Motor neuron (in vitro differentiated cells): ENCODE data around the gene COX4I1. TPM values are rescaled to one million over a fixed set of nuclear protein-coding genes. Genes with fewer than 3 reads are reported as not detected.
"Not testable (repeated sequence)": the region's sequence is repeated elsewhere in the genome, so short reads cannot be mapped to it uniquely, and the experiment has no call there.

Source experiments
- ATAC-seq, 8 experiments: fragments of 200-7000 bp; cut with Tn5 transposase; replicated peaks in 6 of 8; 2 replicates each; pipeline ENCODE4 v1.8.0; 2021; ENCODE audit warnings: mild to moderate bottlenecking in 8 of 8, moderate library complexity in 8 of 8
- H3K27ac ChIP-seq, 2 donors: fragments of 250-450 bp; sonication (Bioruptor Pico); 2 replicates each; pipeline ENCODE4 v1.9.0; 2021; ENCODE audit warnings: antibody characterized with exemption in 2 of 2, mild to moderate bottlenecking in 2 of 2, moderate library complexity in 1 of 2
- H3K4me1 ChIP-seq, 2 donors: fragments of 250-450 bp; sonication (Bioruptor Pico); replicated peaks in 1 of 2; 2 replicates each; pipeline ENCODE4 v1.6.1; 2021; ENCODE audit warnings: antibody characterized with exemption in 2 of 2, mild to moderate bottlenecking in 2 of 2, moderate library complexity in 1 of 2
- H3K4me3 ChIP-seq, 5 donors: fragments of 250-450 bp; sonication (Bioruptor Pico); 2 replicates each; pipeline ENCODE4 v1.9.0; 2021; ENCODE audit warnings: antibody characterized with exemption in 5 of 5, mild to moderate bottlenecking in 5 of 5, moderate library complexity in 4 of 5
- WGBS, 10 experiments: fragments of 450-650 bp; shearing (Covaris generic); methylation state at CpG; one replicate each; pipeline ENCODE4 v1.0.0; 2022; 5-methylcytosine and 5-hydroxymethylcytosine counted together
- in situ Hi-C, 9 experiments: fragments of 400-800 bp; cut with MboI; loops; one replicate each; pipeline ENCODE4 v1.15.0; 2021; ENCODE audit warnings: low sequenced_read_pairs in 9 of 9, low pct_unique_long_range_greater_than_20kb in 2 of 9; ENCODE audit not compliant: unreplicated experiment in 9 of 9
- total RNA-seq, 8 experiments: library from RNA; unstranded; fragments of 300-600 nt; gene quantifications; 2 replicates each; pipeline versions ENCODE4 v1.2.3 to v1.2.4, GENCODE V29; 2022

Gene COX4I1
- total RNA-seq, 8 experiments from 2014 or later: 531 to 741 (median 580) TPM

GRCh38 chr16:85794696-85795095 lies 4.8 kb upstream of the COX4I1 start:
- 70 to 100% (median 100%) methylated on average over 1 to 3 of the region's 8 CpGs; no CpG with 5 or more reads in 3 of the 10 experiments for WGBS, 10 experiments
- in situ Hi-C loops: no loop called here
- H3K27ac ChIP-seq: no peak overlapping the region

GRCh38 chr16:85796152-85796551 lies 3.3 kb upstream of the COX4I1 start:
- ATAC-seq: no peak
- H3K4me3 ChIP-seq: no peak overlapping the region
- in situ Hi-C loops: no loop called here
- H3K27ac ChIP-seq: no peak overlapping the region
- WGBS, 10 experiments: 67 to 100% (median 100%) methylated on average over 1 to 5 of the region's 6 CpGs; no CpG with 5 or more reads in 2 of the 10 experiments
- peaks cover 13 to 17% of the 10 kb centered on the region in 2 donors for H3K4me1 ChIP-seq

More at GRCh38 chr16:85794696-85795095, 4.8 kb upstream of the COX4I1 start:
- peaks cover 8 to 9% of the 10 kb centered on the region in 2 donors for H3K4me1 ChIP-seq
- no peak for ATAC-seq
- H3K4me3 ChIP-seq: no peak overlapping the region

DNA sequence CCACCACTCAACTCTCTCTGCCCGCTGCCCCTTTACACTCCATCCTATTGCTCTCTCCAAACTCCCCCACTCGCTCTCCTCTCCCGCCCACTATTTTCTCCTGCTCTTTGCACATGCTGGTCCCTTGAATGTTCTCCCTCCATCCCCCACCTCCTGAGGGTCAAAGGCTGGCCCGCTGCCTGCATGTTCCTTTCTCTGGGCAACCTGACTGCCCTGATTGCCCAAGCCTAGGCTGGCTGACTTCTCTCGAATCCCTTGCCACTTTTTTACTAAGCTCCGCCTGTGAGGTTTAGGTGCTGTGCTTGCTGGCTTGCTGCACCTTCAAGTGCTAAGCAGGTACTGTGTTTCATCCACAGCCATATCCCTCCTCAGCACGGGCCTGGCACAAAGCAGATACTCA lies 2.9 kb upstream of the COX4I1 start:
- 80 to 100% (median 95%) methylated on average over 1 to 6 of the region's 7 CpGs; no CpG with 5 or more reads in 2 of the 10 experiments for WGBS, 10 experiments
- Histone ChIP-seq H3K4me3 (no peak overlapping the region), H3K27ac (no peak overlapping the region), H3K4me1 (peaks cover 13 to 17% of the 10 kb centered on the region in 2 donors)
- ATAC-seq: no peak
- in situ Hi-C loops: no loop called here

GRCh38 chr16:85798283-85798776 lies 1.2 kb upstream of the COX4I1 start:
- 0 to 93% (median 7%) methylated on average over 2 to 11 of the region's 17 CpGs; no CpG with 5 or more reads in 4 of the 10 experiments for WGBS, 10 experiments
- in situ Hi-C loops: no loop called here
- Histone ChIP-seq H3K4me1 (peaks cover 13 to 17% of the 10 kb centered on the region in 2 donors), H3K4me3 (peak overlapping the region; percentile 53 to 97 (median 67)), H3K27ac (peak overlapping the region; percentile 67 to 89)
- no peak for ATAC-seq

DNA sequence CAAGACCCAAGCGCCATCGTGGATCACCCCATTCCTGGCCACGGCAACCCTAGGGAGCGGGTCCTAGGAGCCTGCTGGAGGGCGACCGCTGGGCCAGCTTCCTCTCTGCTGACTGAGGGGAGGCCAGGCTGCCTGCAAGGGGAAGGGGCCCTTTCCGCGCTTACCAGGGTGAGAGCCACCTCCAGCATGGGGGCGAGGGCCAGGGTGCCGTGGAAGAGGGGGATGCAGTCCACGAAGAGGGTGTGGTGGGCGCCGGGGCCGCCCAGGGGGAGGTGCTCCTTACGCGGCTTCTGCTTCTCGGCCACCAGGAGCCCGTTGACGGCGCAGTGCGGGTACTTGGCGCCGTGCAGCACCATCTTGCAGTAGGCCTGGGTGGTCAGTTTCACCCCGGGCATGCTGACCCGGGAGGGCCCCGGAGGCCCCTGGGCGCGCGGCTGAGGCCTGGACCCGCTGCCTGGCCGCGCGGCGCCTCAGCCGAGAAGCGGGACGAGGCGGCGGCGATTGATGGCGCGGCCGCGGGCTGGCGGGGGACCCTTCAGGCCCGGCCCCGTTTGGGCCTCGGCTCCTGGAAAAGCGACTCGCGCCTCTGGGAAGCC lies 496 bp upstream of the COX4I1 start:
- in situ Hi-C loops: no loop called here
- WGBS, 10 experiments: 0 to 2% (median 0%) methylated on average over 2 to 11 of the region's 51 CpGs; no CpG with 5 or more reads in 7 of the 10 experiments
- Histone ChIP-seq H3K4me3 (peak overlapping the region; percentile 53 to 97 (median 67)), H3K4me1 (peaks cover 13 to 17% of the 10 kb centered on the region in 2 donors), H3K27ac (peak overlapping the region; percentile 67 to 89)
- peak; percentile 34 to 67 (median 46) for ATAC-seq

DNA sequence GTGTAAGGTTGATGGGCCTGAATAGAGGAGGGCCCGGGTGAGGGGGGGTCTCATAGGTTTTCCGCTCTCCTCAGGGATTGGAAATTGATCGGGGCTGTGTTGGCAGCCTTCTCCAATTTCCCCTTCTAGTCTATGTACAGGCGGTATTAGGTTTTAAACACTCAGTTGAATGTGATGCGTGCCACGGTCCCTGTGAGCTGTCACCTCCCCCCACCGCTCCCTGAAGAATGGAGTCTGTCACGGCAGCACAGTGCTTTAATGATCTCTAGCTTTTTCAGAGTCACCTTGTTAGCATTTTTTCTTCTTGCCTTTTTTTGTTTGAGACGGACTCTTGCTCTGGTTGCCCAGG lies 800 bp downstream of the COX4I1 start:
- ATAC-seq: peak; percentile 5 to 53 (median 33)
- peak overlapping the region; percentile 83 to 89 for H3K27ac ChIP-seq
- peak overlapping the region; percentile 53 to 97 (median 67) for H3K4me3 ChIP-seq
- H3K4me1 ChIP-seq: peaks cover 13 to 17% of the 10 kb centered on the region in 2 donors
- WGBS, 10 experiments: 0 to 40% (median 7%) methylated on average over 1 to 6 of the region's 9 CpGs; no CpG with 5 or more reads in 5 of the 10 experiments
- in situ Hi-C loops: loop anchor here in 7 of 9 experiments (25.0 kb wide), 3 partner anchors 187 to 712 kb away; partner anchors contain the start of gene FOXF1 (in 4 of the 7)

DNA sequence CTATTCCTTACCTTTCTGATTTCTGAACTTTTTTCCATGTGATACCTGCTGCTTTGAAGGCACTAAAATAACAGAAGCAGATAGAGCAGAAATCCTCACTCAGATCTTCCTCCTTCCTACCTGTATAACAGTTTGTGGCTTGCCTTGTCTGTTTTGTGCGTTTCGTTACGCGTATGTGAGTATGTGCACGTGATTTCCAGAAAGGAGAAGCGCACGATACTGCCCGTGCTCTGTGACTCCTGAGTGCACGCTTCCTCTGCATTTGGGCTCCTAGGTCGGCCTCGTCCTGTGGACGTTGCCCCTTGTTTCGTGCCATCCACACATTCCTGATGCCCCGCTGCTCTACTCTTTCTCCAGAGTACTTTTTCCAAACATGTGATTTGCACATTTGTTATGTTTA lies 4.1 kb downstream of the COX4I1 start:
- in situ Hi-C loops: loop anchor here in 7 of 9 experiments (25.0 kb wide), 3 partner anchors 184 to 709 kb away; partner anchors contain the start of gene FOXF1 (in 4 of the 7)
- WGBS, 10 experiments: 68 to 100% (median 80%) methylated on average over 1 to 11 of the region's 14 CpGs; no CpG with 5 or more reads in 1 of the 10 experiments
- Histone ChIP-seq H3K4me1 (peaks cover 5 to 8% of the 10 kb centered on the region in 2 donors), H3K27ac (no peak overlapping the region), H3K4me3 (no peak overlapping the region)
- no peak for ATAC-seq

GRCh38 chr16:85805442-85806045 lies 6.0 kb downstream of the COX4I1 start:
- Histone ChIP-seq H3K4me3 (no peak overlapping the region), H3K4me1 (peaks cover 4 to 6% of the 10 kb centered on the region in 2 donors), H3K27ac (no peak overlapping the region)
- no peak for ATAC-seq
- WGBS, 10 experiments: 80 to 100% (median 90%) methylated on average over 1 to 16 of the region's 18 CpGs; no CpG with 5 or more reads in 2 of the 10 experiments
- in situ Hi-C loops: loop anchor here in 7 of 9 experiments (25.0 kb wide), 3 partner anchors 182 to 707 kb away; partner anchors contain the start of gene FOXF1 (in 4 of the 7)

DNA sequence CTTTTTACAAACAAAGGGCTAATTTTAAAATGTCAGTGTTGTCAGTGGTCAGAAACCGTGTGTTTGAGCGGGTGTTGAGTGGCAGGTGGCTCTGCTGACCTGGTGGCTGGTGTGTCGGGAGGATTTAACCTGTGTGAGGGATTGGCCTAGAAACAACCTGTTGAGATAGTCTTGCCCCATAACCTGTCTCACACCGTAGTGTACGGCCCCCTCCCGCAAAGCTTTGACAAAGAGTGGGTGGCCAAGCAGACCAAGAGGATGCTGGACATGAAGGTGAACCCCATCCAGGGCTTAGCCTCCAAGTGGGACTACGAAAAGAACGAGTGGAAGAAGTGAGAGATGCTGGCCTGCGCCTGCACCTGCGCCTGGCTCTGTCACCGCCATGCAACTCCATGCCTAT lies 7.0 kb downstream of the COX4I1 start:
- no peak overlapping the region for H3K27ac ChIP-seq
- H3K4me3 ChIP-seq: no peak overlapping the region
- ATAC-seq: no peak
- in situ Hi-C loops: loop anchor here in 7 of 9 experiments (25.0 kb wide), 3 partner anchors 181 to 706 kb away; partner anchors contain the start of gene FOXF1 (in 4 of the 7)
- H3K4me1 ChIP-seq: no peaks in the 10 kb centered on the region
- 80 to 100% (median 96%) methylated on average over 1 to 7 of the region's 11 CpGs; no CpG with 5 or more reads in 2 of the 10 experiments for WGBS, 10 experiments

DNA sequence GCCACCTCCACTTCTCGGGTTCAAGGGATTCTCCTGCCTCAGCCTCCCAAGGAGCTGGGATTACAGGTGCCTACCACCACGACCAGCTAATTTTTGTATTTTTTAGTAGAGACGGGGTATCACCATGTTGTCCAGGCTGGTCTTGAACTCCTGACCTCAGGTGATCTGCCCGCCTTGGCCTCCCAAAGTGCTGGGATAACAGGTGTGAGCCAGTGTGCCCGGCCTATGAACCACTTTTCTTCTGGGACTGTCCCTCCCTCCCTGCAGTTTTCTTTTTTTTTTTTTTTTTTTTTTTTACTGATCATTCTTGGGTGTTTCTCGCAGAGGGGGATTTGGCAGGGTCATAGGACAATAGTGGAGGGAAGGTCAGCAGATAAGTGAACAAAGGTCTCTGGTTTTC lies 7.8 kb downstream of the COX4I1 start:
- not testable (repeated sequence) for H3K4me1 ChIP-seq, ATAC-seq, H3K4me3 ChIP-seq, H3K27ac ChIP-seq
- WGBS, 10 experiments: 76 to 100% (median 90%) methylated on average over 1 to 4 of the region's 6 CpGs; no CpG with 5 or more reads in 3 of the 10 experiments
- in situ Hi-C loops: loop anchor here in 7 of 9 experiments (25.0 kb wide), 3 partner anchors 180 to 705 kb away; partner anchors contain the start of gene FOXF1 (in 4 of the 7)

DNA sequence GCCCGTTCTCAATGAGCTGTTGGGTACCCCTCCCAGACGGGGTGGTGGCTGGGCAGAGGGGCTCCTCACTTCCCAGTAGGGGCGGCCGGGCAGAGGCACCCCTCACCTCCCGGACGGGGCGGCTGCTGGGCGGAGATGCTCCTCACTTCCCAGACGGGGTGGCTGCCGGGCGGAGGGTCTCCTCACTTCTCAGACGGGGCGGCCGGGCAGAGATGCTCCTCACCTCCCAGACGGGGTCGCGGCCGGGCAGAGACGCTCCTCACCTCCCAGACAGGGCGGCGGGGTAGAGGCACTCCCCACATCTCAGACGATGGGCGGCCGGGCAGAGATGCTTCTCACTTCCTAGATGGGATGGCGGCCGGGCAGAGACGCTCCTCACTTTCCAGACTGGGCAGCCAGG lies 8.6 kb downstream of the COX4I1 start:
- not testable (repeated sequence) for H3K4me3 ChIP-seq, ATAC-seq, H3K27ac ChIP-seq, H3K4me1 ChIP-seq
- no CpG with 5 or more reads among the region's 27 CpGs for WGBS, 10 experiments
- in situ Hi-C loops: loop anchor here in 7 of 9 experiments (25.0 kb wide), 3 partner anchors 179 to 704 kb away; partner anchors contain the start of gene FOXF1 (in 4 of the 7)

DNA sequence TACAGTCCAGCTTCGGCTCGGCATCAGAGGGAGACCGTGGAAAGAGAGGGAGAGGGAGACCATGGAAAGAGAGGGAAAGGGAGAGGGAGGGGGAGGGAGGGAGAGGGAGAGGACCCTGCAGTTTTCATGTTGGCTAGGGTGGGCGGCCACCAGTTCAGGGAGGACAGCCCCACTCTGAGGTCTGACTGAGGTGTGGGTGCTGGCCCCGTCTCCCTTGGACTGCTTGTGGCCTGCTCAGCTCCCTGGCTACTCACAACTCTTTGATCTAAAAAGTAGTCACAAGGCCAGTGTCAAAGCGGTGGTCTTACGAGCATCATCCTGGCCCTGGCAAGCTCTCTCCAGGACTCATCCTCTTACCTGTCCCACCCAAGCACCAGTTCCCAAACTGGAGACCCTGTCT lies 9.4 kb downstream of the COX4I1 start:
- WGBS, 10 experiments: no CpG with 5 or more reads among the region's 7 CpGs
- in situ Hi-C loops: loop anchor here in 7 of 9 experiments (25.0 kb wide), 3 partner anchors 178 to 703 kb away; partner anchors contain the start of gene FOXF1 (in 4 of the 7)
- ATAC-seq: peak in 1 of 8 experiments; percentile 12
- no peak overlapping the region for H3K27ac ChIP-seq
- H3K4me3 ChIP-seq: no peak overlapping the region
- H3K4me1 ChIP-seq: no peaks in the 10 kb centered on the region

DNA sequence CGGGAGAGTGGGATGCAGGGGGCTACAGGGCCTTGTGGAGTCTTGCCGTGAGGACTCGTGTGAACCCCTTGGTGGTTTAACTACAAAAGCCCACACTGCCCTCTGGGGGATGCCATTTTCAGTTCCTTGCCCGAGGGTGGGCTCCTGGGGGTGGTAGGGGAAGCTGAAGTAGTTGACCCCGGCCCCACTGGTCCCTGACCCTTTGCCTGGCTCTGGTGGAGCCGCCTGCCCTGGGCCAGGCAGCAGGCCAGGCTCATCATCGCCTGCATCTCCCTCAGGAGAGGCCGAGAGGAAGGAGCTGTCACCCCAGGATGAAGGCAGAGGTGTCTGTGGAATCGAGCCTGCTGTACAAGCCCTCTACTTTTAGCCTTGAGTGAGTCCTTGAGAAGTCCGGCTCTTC lies 10.2 kb downstream of the COX4I1 start:
- H3K4me3 ChIP-seq: no peak overlapping the region
- in situ Hi-C loops: loop anchor here in 8 of 9 experiments (10.0 to 25.0 kb wide), 4 partner anchors 178 to 705 kb away; partner anchors contain the start of gene FOXF1 (in 5 of the 8)
- ATAC-seq: peak in 1 of 8 experiments; percentile 8
- no peak overlapping the region for H3K27ac ChIP-seq
- H3K4me1 ChIP-seq: no peaks in the 10 kb centered on the region
- 60 to 100% (median 72%) methylated on average over 2 to 6 of the region's 10 CpGs; no CpG with 5 or more reads in 6 of the 10 experiments for WGBS, 10 experiments
